DOHH2 (cell line): Measurements from ENCODE around the gene MAB21L3.

Experiments used
- H3F3A ChIP-seq: fragments of 200-600 bp; sonication (generic), shearing (Covaris generic); 2 replicates; pipeline ENCODE4 v1.6.0; 2016; ENCODE audit warnings: antibody characterized with exemption, mild to moderate bottlenecking; ENCODE audit not compliant: control insufficient read depth, insufficient read depth
- H3K27ac ChIP-seq: fragments of 200-600 bp; sonication (generic); 2 replicates; pipeline ENCODE4 v1.5.1; 2014; ENCODE audit warnings: low read depth, mild to moderate bottlenecking, low read length, moderate library complexity
- H3K27me3 ChIP-seq: fragments of 200-600 bp; sonication (generic); 2 replicates; pipeline ENCODE4 v1.6.1; 2014; ENCODE audit warnings: mild to moderate bottlenecking, low read length, mixed read lengths; ENCODE audit not compliant: control insufficient read depth
- H3K36me3 ChIP-seq: fragments of 200-600 bp; sonication (generic); 2 replicates; pipeline ENCODE4 v1.6.1; 2014; ENCODE audit warnings: mild to moderate bottlenecking, low read length, moderate library complexity, mixed read lengths; ENCODE audit not compliant: control insufficient read depth
- H3K4me1 ChIP-seq: fragments of 200-600 bp; sonication (generic); 2 replicates; pipeline ENCODE4 v1.6.1; 2014; ENCODE audit warnings: mild to moderate bottlenecking, low read length, mixed read lengths; ENCODE audit not compliant: control insufficient read depth
- H3K4me2 ChIP-seq: fragments of 200-600 bp; sonication (generic); 2 replicates; pipeline ENCODE4 v1.6.0; 2014; ENCODE audit warnings: mild to moderate bottlenecking, low read length, moderate library complexity
- H3K4me3 ChIP-seq: fragments of 200-600 bp; sonication (generic); 2 replicates; pipeline ENCODE4 v1.5.1; 2014; ENCODE audit warnings: mild to moderate bottlenecking, low read length, mixed read lengths
- H3K79me2 ChIP-seq: fragments of 200-600 bp; sonication (generic); 2 replicates; pipeline ENCODE4 v1.6.1; 2014; ENCODE audit warnings: mild to moderate bottlenecking, low read length, mixed read lengths; ENCODE audit not compliant: control insufficient read depth
- H3K9me2 ChIP-seq: fragments of 200-600 bp; sonication (generic); replicated peaks from 2 replicates; pipeline ENCODE4 v1.6.1; 2014; ENCODE audit warnings: mild to moderate bottlenecking, low read length, mixed read lengths; ENCODE audit not compliant: control insufficient read depth
- H3K9me3 ChIP-seq: fragments of 200-600 bp; sonication (generic); 2 replicates; pipeline ENCODE4 v1.6.1; 2014; ENCODE audit warnings: antibody characterized with exemption, low read length, mixed read lengths; ENCODE audit not compliant: control insufficient read depth, insufficient read depth
- H4K20me1 ChIP-seq: fragments of 200-600 bp; sonication (generic); 2 replicates; pipeline ENCODE4 v1.6.0; 2014; ENCODE audit warnings: low read depth, mild to moderate bottlenecking, antibody characterized with exemption, low read length, moderate library complexity; ENCODE audit not compliant: control insufficient read depth, insufficient read depth
- EZH2phosphoT487 ChIP-seq: fragments of 200-600 bp; sonication (generic); IDR thresholded peaks from 2 replicates; pipeline ENCODE4 v1.6.1; 2017; ENCODE audit warnings: borderline replicate concordance, mild to moderate bottlenecking, antibody characterized with exemption, low read length, moderate library complexity, mixed read lengths
- TF ChIP-seq, protein P1 (sequence below): fragments of 200-600 bp; sonication (generic); IDR thresholded peaks from one replicate; pipeline ENCODE4 v1.5.1; 2014; ENCODE audit warnings: antibody characterized with exemption, mild to moderate bottlenecking, low read depth, low read length; ENCODE audit not compliant: poor library complexity, severe bottlenecking

The MAB21L3 gene

DNA sequence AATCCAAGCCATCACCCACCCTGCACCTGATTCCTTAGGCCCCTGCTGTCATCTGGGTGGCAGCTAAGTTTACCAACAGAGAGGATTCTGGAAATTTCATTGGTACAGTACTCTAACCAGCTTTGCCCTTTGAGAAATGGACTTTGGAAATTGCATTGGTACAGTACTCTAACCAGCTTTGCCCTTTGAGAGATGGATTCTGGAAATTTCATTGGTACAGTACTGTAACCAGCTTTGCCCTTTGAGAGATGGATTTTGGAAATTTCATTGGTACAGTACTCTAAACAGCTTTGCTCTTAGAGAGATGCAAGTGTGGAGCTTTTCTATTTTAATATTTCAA is 42.5 kb downstream of the MAB21L3 start:
- H3F3A ChIP-seq = no peaks in the 10 kb centered on the region
- H3K4me3 ChIP-seq = no peak overlapping the region
- no peak for TF ChIP-seq EZH2phosphoT487
- TF ChIP-seq, protein P1, sequence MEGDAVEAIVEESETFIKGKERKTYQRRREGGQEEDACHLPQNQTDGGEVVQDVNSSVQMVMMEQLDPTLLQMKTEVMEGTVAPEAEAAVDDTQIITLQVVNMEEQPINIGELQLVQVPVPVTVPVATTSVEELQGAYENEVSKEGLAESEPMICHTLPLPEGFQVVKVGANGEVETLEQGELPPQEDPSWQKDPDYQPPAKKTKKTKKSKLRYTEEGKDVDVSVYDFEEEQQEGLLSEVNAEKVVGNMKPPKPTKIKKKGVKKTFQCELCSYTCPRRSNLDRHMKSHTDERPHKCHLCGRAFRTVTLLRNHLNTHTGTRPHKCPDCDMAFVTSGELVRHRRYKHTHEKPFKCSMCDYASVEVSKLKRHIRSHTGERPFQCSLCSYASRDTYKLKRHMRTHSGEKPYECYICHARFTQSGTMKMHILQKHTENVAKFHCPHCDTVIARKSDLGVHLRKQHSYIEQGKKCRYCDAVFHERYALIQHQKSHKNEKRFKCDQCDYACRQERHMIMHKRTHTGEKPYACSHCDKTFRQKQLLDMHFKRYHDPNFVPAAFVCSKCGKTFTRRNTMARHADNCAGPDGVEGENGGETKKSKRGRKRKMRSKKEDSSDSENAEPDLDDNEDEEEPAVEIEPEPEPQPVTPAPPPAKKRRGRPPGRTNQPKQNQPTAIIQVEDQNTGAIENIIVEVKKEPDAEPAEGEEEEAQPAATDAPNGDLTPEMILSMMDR = no peak
- H3K36me3 ChIP-seq = no peaks in the 10 kb centered on the region
- no peaks in the 10 kb centered on the region for H3K79me2 ChIP-seq
- peaks cover 8% of the 10 kb centered on the region for H3K4me1 ChIP-seq
- H4K20me1 ChIP-seq = no peaks in the 10 kb centered on the region
- no peak overlapping the region for H3K4me2 ChIP-seq
- no peaks in the 10 kb centered on the region for H3K9me3 ChIP-seq
- H3K27ac ChIP-seq = no peak overlapping the region
- no peaks in the 10 kb centered on the region for H3K27me3 ChIP-seq
- H3K9me2 ChIP-seq = no peaks in the 10 kb centered on the region

DNA sequence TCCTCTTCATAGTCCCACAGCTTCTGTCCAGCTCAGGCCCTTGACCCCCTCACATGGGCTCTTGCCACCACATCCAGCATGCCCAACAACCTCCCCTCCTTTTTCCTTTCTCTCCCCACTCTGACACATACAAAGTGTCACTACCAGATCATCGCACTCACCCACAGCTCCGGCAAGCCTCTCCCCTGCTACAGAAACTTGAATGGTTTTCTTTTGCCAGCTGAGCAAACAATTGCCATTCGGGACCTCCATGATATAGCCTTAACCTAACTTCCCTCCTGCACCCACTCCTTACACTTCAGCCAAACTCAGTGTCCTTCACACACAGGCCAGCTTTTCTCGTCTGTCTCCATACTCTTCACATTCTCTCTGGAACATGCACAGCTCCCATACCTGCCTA is 43.3 kb downstream of the MAB21L3 start:
- Histone ChIP-seq H3K27ac (no peak overlapping the region), H3K36me3 (no peaks in the 10 kb centered on the region), H3K4me2 (no peak overlapping the region), H3K79me2 (no peaks in the 10 kb centered on the region), H3K27me3 (no peaks in the 10 kb centered on the region), H3F3A (no peaks in the 10 kb centered on the region), H3K9me2 (no peaks in the 10 kb centered on the region), H3K4me3 (no peak overlapping the region), H3K4me1 (peaks cover 8% of the 10 kb centered on the region), H4K20me1 (no peaks in the 10 kb centered on the region), H3K9me3 (no peaks in the 10 kb centered on the region)
- no peak for TF ChIP-seq EZH2phosphoT487
- TF ChIP-seq, protein P1 = no peak

DNA sequence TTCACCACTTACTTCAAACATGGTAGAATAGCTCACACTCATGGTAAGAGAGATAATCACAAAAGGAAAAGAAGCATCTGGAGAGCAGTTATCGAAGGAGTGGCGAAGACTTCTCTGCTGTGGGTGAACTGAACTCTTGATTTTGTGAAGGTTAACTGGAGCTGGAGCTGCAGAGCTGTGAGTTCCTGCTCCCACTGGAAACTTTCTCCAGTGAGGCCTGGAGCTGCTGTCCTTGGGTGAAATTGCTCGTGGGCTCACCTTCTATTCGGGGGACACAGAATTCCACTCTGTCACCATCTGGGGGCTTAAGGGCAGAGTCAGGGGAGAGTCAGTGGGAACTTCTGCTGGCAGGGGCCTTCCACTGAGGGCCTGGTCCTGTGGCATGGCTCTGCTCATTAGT is 45.9 kb downstream of the MAB21L3 start:
- TF ChIP-seq, protein P1 = no peak
- no peak for TF ChIP-seq EZH2phosphoT487
- no peak overlapping the region for H3K4me3 ChIP-seq
- H3F3A ChIP-seq = no peaks in the 10 kb centered on the region
- no peaks in the 10 kb centered on the region for H3K27me3 ChIP-seq
- H3K4me1 ChIP-seq = peaks cover 4% of the 10 kb centered on the region; the same call in 1 of the 2 replicates
- no peaks in the 10 kb centered on the region for H3K79me2 ChIP-seq
- no peak overlapping the region for H3K4me2 ChIP-seq
- no peak overlapping the region for H3K27ac ChIP-seq
- no peaks in the 10 kb centered on the region for H4K20me1 ChIP-seq
- no peaks in the 10 kb centered on the region for H3K9me3 ChIP-seq
- H3K9me2 ChIP-seq = no peaks in the 10 kb centered on the region
- H3K36me3 ChIP-seq = no peaks in the 10 kb centered on the region

DNA sequence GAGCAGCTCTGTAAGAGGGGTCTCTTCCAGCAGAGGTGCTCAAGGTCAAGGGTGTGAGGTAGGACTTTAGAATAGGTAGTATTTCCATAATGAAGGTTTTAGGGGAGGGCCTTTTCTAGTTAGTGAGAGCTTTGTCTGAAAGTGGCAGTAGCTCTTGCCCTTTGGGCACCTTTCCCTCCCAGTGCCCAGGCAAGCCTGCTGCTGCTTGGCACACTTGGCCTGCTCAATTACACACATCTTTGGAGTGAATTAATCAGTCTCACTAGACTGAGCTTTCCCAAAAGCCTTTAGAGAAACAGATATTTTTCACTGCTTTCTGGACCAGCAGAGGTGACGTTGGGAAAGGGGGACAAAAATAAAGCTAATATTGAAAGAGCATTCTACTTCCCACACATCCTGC is 48.0 kb downstream of the MAB21L3 start:
- H3K4me1 ChIP-seq = no peaks in the 10 kb centered on the region
- H3K27me3 ChIP-seq = no peaks in the 10 kb centered on the region
- no peak overlapping the region for H3K4me3 ChIP-seq
- no peaks in the 10 kb centered on the region for H3K36me3 ChIP-seq
- no peaks in the 10 kb centered on the region for H3F3A ChIP-seq
- no peaks in the 10 kb centered on the region for H4K20me1 ChIP-seq
- no peaks in the 10 kb centered on the region for H3K9me2 ChIP-seq
- H3K27ac ChIP-seq = no peak overlapping the region
- H3K79me2 ChIP-seq = no peaks in the 10 kb centered on the region
- H3K4me2 ChIP-seq = no peak overlapping the region
- H3K9me3 ChIP-seq = no peaks in the 10 kb centered on the region
- TF ChIP-seq EZH2phosphoT487 = no peak
- TF ChIP-seq, protein P1 = no peak
